ENCODE measurements around the gene CDC20.
"Not testable (repeated sequence)": the region's sequence is repeated elsewhere in the genome, so short reads cannot be mapped to it uniquely, and the experiment has no call there.

CDC20 gene

DNA sequence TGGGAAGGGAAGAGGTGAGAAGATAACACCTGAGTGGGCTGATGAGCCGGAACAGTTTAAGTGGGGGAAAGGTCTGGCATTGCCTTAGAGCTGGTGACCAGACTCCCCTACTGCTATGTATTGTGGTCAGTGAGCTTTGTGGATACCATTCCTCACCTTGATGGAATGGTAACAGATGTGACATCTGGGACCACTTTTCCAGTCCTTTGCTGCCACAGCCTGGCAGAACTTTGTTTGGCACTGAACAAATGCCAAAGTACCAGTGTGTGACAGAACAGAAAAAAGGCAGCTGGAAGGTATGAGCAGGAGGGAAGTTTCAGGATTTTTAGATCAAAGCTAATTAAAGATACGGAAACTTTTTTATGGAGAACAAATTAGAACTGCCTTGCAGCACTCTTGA is 24.7 kb downstream of the CDC20 start:
- DNase-seq (ENCODE audit: low read depth in 2 of 2): no peak

DNA sequence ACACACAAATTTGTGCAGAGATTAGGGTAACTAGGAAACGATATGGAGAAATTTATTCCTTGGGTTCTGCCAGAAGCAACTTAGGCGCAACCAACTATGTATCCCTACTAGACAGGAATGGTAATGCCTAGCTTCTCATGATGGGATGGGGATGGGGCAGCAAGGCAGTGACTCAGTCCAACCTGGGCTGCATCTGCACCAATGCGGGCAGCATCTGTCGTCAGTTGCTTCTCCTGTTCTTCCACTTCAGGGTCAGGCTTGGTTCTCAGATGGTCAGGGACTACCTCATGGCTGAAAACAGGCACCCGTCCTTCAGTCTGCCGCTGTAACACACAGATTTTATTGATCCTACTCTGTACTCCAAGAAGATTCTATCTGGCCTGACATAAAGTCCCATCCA is 27.9 kb downstream of the CDC20 start:
- no peak for DNase-seq (ENCODE audit: low read depth in 2 of 2)

DNA sequence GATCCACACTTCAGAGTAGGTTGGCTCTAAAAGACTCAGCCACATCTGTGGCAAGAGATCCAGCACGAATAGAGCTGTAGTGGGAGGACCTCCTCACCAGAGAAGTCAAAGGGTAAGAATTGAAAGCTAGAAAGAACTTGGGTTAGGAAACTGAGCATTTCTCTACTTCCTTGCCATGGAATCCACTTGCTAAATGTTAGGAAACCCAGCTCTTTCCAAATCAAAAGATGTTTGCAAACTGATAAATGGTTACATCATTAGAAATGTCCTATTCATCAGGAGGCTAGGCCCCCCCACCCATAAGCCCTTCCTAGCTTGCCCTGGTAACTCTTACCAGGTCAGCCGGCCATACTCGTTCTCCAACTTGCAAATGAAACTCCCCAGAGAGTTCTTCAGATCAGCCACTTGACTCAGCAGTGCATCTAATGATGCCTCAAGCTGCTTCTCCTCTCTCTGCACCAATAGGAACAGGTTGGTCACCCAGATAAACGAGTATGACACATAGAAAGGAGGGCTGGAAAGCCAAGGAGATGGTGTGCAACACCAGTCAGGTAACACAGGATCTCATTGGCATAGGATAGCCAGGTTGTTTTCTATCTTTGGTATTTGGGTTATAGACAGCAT is 29.3 kb downstream of the CDC20 start:
- DNase-seq (ENCODE audit: low read depth in 2 of 2): no peak

DNA sequence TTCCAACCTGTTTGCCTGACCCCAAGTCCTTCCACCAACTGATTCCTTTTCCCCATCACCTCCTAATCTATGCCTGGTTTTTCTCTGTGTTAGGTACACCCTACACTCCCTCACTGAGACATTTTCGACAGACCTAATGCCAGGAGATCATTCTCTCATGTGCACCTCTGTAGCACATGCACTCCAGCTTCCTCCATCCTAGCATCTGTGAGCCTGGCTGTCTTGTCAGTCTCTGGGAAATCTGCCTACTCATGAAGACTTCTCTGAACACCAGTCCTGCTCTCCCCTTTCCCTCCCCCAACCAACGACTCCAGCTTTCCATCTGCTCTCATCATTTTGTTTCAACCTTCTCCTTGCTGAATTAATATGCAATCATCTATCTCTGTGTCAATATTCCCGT is 29.8 kb downstream of the CDC20 start:
- no peak for DNase-seq (ENCODE audit: low read depth in 2 of 2)

DNA sequence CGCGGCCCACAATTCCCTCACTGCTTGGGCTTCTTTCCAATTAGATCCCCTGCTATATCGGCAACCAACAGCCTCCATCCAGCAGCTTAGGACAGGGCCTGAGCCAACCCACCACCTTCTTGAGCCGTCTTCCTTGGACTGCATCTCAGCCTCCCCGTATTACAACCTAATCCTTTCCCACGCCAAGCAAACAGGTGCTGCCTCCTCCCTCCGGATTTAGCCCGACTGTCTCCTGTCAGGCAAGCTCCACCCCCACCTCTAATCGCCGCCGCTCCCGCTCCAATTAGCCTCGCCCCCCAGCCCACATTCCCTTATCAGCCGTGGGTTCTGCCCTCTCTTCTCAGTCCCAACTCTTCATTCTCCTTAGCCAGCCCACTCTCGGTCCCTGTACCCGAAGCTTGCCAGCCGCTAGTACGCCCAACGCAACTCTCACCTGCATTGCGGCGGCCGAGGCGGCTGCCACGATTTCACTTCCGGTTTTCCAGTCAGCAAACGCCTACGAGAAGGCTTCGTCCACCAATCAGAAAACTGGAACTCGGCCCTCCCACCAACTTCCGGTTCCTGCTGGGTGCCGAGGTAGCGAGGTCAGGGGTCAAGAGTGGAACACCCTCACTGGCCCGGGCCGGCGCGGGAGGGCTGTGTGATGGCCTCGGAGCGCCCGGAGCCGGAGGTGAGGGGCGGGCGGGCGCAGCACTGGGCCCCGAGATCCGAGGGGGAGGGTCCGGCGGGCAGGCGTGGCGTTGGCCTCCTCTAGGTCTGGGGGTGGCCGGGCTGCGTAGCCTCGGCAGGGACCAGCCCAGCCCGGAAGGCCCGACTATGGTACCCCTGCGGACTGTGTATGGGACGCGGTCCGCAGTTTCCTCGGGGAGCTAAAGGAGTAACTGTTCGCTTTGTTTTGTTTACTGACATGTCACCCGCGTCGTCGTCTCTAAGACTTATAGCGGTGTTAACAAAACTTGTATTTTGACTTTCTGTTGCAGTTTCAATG is 30.8 kb downstream of the CDC20 start, which contains the start of the genes MED8 and SZT2:
Gene MED8, minus strand, starts transcription at position 475 of the 988 bp plus-strand sequence. Its CDS starts 36 bp downstream, at position 439.
Gene SZT2, plus strand, starts transcription at position 574 of the 988 bp plus-strand sequence. Its CDS starts 70 bp downstream, at position 644.
- peak; percentile 84 to 87 for DNase-seq (ENCODE audit: low read depth in 2 of 2)

DNA sequence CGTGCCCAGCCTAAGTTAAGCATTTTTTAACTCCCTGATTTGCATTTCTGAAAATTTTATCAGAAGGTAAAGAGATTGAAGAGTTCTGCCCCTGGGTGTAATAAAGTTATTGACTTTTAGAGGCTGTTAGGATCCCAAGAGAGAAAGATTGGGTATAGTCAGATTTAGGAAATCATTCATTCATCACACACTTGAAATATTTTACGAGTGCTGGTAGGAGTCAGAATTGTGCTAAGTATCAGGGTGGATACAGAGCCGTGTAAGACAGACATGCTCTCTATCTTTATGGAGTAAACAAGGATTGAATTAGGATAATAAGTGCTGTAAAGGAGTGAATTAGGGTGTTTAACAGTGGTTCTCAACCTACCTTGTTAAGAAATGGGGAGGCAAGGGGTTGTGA is 33.9 kb downstream of the CDC20 start:
- DNase-seq (ENCODE audit: low read depth in 2 of 2): no peak

DNA sequence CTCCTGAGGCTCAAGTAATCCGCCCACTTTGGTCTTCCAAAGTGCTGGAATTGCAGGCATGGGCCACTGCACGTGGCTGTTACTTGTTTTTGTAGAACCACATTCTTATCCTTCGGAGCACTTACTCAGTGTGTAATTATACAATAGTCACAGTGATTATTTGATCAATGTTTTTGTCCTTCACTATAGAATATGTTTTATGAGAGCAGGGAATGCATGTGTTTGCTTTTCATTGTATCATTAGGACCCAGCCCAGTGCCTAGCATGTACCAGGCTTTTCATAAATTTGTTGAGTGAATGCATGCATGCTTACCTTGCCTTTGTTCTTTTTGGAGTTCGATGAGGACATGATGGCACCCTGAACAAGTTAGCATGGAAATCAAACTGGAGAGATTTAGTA is 36.7 kb downstream of the CDC20 start:
- DNase-seq (ENCODE audit: low read depth in 2 of 2): no peak

DNA sequence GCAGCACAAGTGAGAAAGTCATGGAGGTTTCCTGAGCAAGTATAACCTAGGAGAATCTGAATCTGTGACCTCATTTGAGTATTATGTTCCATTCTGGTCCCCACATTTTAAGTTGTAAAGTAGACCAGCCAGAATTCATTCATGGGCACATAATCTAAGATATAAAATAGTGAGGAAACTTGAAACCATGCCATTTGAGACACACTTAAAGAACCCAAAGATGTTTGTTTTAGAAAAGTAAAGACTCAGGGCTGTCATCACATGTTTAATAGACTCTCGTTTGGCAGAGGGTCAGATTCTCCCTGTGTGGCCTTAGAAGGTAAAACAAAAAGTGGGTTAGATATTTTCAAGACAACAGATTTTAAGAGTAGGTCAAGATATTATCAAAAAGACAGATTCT is 37.3 kb downstream of the CDC20 start:
- DNase-seq (ENCODE audit: low read depth in 2 of 2): no peak

DNA sequence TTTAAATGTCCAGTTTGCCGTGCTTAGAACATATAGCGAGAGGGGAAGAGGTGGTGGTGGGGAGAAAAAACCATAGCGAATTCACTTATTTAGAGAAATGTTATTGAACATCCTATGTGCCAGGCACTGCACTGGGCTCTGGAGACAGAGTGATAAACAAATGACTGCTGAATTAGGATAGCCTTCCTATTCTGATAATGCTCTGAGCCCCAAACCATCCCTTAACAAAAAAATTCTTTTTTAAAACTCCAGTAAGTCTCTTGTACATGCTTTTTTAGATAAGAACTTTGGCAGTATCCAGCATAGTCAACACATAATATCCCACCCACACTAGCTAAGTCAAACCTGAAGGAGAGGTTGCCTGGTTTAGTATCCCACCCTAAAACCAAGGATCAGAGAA is 39.4 kb downstream of the CDC20 start:
- DNase-seq (ENCODE audit: low read depth in 2 of 2): no peak

DNA sequence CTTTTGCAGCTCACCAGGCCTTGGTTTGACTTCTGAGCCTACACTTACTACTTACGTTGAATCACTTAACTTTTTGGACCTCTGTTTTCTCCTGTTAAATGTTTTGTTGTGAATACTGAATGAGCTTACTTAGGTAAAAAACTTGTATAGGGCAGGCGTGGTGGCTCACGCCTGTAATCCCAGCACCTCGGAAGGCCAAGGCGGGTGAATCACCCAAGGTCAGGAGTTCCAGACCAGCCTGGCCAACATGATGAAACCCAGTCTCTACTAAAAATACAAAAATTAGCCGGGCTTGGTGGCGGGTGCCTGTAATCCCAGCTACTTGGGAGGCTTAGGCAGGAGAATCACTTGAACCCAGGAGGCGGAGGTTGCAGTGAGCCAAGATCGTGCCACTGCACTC is 41.7 kb downstream of the CDC20 start:
- DNase-seq (ENCODE audit: low read depth in 2 of 2): not testable (repeated sequence)

DNA sequence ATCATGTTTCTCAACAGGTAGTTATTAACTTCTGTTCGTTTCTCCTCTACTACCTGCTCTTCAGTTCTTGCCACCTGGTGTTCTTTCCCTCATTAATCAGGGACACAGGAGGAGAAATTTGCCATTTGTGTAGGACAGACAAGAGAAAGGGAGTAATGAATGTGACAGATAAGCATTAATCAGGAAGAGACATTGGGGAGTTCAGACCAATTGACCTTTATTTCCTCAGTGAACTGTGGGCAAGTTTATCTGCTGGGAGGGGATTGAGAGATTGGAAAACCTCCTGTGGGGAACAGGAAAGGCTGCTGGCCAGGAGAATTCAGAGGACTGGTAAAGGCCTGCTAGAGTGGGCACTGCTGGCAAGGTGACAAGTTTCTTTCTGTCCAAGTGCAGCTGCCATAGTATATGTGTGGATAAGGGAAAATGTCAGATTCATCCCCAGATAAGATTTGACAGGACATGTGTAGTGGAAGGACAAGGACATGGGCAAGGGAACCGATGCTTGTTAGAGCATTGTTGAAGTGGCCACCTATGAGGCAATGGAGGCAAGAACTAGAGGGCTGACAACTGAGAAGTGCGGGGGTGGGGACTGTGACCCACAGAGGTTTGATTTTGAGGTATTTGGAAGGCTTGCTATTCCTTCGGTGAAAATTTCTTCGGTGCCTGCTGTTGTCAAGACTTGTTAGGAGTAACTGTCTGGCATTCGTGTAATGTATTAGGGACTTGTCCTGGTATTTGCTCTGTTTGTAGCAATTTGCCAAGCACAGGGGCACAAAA is 43.5 kb downstream of the CDC20 start:
- no peak for DNase-seq (ENCODE audit: low read depth in 2 of 2)

DNA sequence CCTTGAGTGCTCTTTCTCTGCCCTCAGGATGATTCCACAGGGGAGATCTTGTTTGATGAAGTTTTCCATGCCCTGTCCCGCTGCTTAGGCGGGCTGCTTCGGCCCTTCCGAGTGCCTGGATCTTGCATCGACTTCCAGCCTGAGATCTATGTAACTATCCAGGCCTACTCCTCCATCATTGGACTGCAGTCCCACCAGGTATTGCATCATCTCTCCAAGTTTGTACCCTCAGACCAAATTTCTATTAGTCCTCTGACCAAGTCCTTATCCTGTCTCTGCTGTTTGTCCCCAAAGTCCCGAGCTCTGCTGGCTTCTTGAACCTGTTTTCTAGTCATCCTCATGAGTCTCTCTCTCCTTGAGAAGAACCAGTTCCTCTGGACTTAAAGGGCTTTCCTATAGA is 45.6 kb downstream of the CDC20 start:
- no peak for DNase-seq (ENCODE audit: low read depth in 2 of 2)

DNA sequence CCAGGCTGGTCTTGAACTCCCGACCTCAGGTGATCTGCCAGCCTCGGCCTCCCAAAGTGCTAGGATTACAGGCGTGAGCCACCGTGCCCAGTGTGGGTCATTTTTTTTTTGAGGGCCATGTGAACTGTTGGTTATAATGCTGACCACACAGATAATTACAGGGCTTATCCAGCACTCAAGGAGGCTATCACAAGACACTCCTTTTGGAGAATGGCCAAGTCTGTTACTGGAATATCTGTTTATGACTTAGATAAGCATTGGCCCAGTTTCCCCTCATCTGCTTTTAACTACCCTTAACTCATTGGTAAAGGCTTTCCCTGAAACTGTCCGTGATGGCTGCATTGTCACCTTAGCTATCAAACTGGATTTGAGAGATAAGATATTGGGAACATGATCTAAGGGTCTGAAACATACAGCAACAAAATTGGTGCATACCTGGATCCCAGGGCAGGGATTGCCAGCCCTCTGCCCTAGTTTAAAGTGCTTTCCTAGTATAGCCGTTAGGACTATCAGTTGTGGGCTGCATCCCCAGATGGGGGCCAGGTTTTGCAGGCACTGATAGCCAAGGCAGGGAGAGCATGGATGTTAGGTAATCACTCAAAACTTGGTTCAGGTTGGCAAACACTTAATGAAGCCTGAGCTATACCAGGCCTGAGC is 46.6 kb downstream of the CDC20 start:
- no peak for DNase-seq (ENCODE audit: low read depth in 2 of 2)

DNA sequence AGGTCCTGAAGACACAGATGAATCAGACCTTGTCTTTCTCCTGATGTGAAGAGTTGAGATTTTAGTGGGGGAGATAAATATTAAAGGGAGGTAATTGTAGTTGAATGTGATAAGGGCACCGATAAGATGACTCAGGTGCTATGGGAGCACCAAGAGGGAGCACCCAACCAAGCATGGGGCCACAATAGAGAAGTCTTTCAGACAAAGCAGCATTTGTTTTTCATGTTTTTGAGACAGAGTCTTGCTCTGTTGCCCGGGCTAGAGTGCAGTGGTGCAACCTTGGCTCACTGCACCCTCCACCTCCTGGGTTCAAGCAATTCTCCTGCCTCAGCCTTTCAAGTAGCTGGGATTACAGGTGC is 47.1 kb downstream of the CDC20 start:
- no peak for DNase-seq (ENCODE audit: low read depth in 2 of 2)

DNA sequence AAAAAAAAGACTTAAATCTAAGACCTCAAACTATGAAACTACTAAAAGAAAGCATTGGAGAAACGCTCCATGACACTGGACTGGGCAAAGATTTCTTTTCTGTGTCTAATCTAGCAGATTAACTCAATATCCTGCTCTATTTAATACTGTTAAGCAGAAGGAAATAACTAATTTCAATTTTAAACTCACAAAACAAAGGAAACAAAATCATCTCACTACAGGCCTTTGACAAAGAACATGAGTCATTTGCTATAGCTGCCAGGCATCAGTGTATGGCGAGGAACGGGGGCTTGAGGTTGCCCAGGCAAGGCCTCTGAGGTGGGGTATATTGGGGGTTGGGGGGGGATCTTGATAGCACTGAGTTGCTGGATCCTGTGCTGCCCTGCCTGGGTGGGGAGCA is 51.8 kb downstream of the CDC20 start:
- no peak for DNase-seq (ENCODE audit: low read depth in 2 of 2)

Data from stimulated activated CD8-positive, alpha-beta memory T cell treated with anti-CD3 and anti-CD28 coated beads, Interleukin-2, amount 100 ng/mL, for 1 hour (primary cell).